ENCODE results near the gene PTPRG. TPM values are rescaled to one million over a fixed set of nuclear protein-coding genes. Genes with fewer than 3 reads are reported as not detected.

The PTPRG gene
- total RNA-seq, 6 experiments from 2014 or later = 29.4 to 34.7 (median 32.7) TPM

GRCh38 chr3:61943975-61944374 lies 382.6 kb downstream of the PTPRG start:
- no peak for DNase-seq
- Mint-ChIP-seq H3K4me1 (ENCODE audit: low read depth) (no peaks in the 10 kb centered on the region), H3K27me3 (ENCODE audit: insufficient read depth) (no peaks in the 10 kb centered on the region; the same call in none of the 2 replicates), H3K4me3 (no peak overlapping the region), H3K27ac (no peak overlapping the region), H3K9me3 (no peaks in the 10 kb centered on the region), H3K36me3 (ENCODE audit: low read depth) (no peaks in the 10 kb centered on the region)
- TF ChIP-seq CTCF (IDR thresholded peaks at IDR 0.05) = no peak

DNA sequence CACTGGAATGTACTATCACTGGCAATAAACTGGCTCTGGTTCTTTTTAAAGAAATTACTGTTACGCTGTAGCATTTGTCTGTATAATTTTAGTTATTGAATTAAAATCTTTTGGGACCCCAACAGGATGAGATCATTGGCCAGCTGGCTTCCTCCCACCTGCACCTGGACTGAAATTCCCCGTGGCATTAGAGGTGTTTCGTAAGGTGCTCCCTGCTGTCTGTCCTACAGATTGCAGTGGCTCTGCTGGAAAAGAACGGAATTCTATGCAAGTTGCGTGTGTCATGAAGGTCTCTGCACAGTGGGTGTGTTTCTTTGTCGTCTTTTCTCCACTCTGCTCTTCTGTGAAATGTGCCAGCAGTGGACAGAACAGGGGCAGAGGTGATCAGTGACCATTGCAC lies 383.4 kb downstream of the PTPRG start:
- H3K36me3 Mint-ChIP-seq (ENCODE audit: low read depth) = no peaks in the 10 kb centered on the region
- no peaks in the 10 kb centered on the region; the same call in none of the 2 replicates for H3K27me3 Mint-ChIP-seq (ENCODE audit: insufficient read depth)
- H3K27ac Mint-ChIP-seq = no peak overlapping the region
- no peak for DNase-seq
- no peaks in the 10 kb centered on the region for H3K9me3 Mint-ChIP-seq
- H3K4me1 Mint-ChIP-seq (ENCODE audit: low read depth) = no peaks in the 10 kb centered on the region
- TF ChIP-seq CTCF (IDR thresholded peaks at IDR 0.05) = no peak
- H3K4me3 Mint-ChIP-seq = no peak overlapping the region

DNA sequence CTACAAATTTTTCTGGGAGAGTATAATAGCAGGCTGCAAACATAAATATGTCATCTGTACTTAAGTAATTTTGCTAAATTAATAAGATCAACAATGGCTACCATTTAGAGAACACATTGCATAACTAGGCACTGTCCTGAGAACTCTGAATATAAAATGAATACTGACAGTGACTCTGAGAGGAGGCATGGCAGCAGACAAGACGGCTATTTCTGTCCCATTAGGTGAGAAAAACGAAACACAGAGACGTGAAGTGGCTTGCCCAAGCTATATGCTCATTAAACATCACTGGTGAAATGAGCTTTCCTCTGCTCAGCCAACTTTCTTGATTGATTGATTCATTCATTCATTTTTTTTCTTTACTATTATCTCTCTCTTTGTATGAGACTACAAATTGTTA lies 384.3 kb downstream of the PTPRG start:
- no peaks in the 10 kb centered on the region; the same call in 1 of the 2 replicates for H3K27me3 Mint-ChIP-seq (ENCODE audit: insufficient read depth)
- no peaks in the 10 kb centered on the region for H3K36me3 Mint-ChIP-seq (ENCODE audit: low read depth)
- H3K27ac Mint-ChIP-seq = no peak overlapping the region
- no peaks in the 10 kb centered on the region for H3K9me3 Mint-ChIP-seq
- H3K4me3 Mint-ChIP-seq = no peak overlapping the region
- DNase-seq = no peak
- no peak for TF ChIP-seq CTCF (IDR thresholded peaks at IDR 0.05)
- peaks cover 6% of the 10 kb centered on the region; the same call in 1 of the 2 replicates for H3K4me1 Mint-ChIP-seq (ENCODE audit: low read depth)

DNA sequence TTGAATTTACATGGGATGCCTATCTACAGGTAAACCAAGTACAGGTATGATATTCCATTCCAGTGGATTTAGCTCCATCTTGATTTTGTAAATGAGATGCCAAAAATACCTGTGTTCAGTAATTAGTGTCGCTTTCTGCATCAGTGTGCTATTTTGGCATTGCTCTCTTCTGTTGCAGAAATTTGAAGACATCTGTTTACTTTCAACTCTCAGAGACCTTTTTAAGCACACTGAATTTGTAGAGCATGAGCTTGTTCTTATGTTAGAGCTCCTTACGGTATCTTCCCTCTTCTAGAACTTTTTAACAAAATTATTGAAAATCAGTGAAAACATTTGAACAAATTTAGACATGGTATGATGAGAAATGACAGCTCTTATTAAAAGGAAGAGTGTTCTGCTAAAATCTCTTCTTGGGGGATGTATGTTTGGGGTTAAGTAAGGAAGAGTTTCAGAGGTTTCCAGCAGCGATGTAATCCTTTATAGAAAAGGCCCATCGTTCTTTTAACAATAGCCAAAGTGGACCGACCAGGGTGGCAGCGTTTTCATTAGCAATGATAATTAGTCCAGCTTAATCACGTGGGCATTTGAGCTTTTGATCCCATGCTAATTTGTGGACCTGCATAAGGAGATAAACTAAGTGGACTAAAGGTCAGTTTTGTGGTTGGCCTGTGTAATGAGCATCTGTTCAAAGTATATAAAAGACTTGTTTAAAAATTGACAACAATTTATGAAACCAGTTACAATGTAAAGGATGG lies 385.4 kb downstream of the PTPRG start:
- no peak for TF ChIP-seq CTCF (IDR thresholded peaks at IDR 0.05)
- no peak overlapping the region for H3K27ac Mint-ChIP-seq

GRCh38 chr3:61947456-61947855 lies 386.1 kb downstream of the PTPRG start:
- DNase-seq = no peak
- H3K27ac Mint-ChIP-seq = no peak overlapping the region
- no peak for TF ChIP-seq CTCF (IDR thresholded peaks at IDR 0.05)
- no peaks in the 10 kb centered on the region for H3K9me3 Mint-ChIP-seq
- no peaks in the 10 kb centered on the region for H3K27me3 Mint-ChIP-seq (ENCODE audit: insufficient read depth)
- H3K4me1 Mint-ChIP-seq (ENCODE audit: low read depth) = peaks cover 6% of the 10 kb centered on the region; the same call in 1 of the 2 replicates
- H3K36me3 Mint-ChIP-seq (ENCODE audit: low read depth) = no peaks in the 10 kb centered on the region
- no peak overlapping the region for H3K4me3 Mint-ChIP-seq

More for the DNA sequence above, 385.4 kb downstream of the PTPRG start:
- Mint-ChIP-seq H3K9me3 (no peaks in the 10 kb centered on the region), H3K4me1 (ENCODE audit: low read depth) (peaks cover 6% of the 10 kb centered on the region; the same call in 1 of the 2 replicates), H3K4me3 (no peak overlapping the region), H3K36me3 (ENCODE audit: low read depth) (no peaks in the 10 kb centered on the region), H3K27me3 (ENCODE audit: insufficient read depth) (no peaks in the 10 kb centered on the region; the same call in 1 of the 2 replicates)
- no peak for DNase-seq
